Measurements from ENCODE around the gene RASGRF2. TPM values are rescaled to one million over a fixed set of nuclear protein-coding genes. Genes with fewer than 3 reads are reported as not detected.

RASGRF2 gene
- total and polyA plus RNA-seq, 9 of the 15 experiments (the other 6 are each of a cell fraction or from before 2014, with no cell fraction given): 0.01 to 0.22 (median 0.08) TPM; not detected in 2

DNA sequence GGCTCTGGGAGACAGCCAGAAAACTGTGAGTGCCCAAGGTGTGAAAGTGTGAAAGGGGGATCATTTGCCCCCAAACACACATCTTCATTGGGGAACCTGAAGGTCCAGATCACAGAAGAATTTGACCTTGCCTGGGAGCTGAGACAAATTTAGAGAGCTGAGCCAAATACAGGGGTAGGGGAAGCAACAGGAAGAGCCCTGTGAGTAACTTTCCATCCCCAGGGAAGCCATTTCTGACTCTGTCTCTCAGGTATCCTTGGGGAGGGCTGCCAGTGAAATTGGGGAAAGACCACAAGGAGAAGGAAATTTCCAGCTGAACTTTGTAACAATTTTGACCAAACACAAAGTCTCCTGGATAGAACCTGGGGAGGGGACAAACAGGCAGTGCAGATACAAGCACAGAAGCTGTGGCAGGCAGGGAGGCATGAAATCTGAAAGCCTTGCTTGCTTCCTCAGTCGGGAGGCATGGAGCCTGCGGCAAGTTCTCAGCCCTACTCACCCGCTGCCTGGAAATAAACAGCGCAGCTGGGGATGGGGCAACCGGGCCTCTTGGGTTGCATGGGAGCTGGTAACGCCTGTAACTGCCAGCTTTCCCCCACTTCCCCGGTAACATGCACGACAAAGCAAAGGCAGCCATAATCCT, 309.7 kb downstream of the RASGRF2 start:
- Histone ChIP-seq H3K4me2 (ENCODE audit: insufficient read depth, low read length) (no peak overlapping the region), H3K9ac (ENCODE audit: insufficient read depth in 1 of 2, low read depth in 2 of 2, low read length in 2 of 2) (no peak overlapping the region), H3K27ac (ENCODE audit: extremely low read depth, low read depth, low read length) (no peak overlapping the region), H3K4me3 (no peak overlapping the region), H3K27me3 (ENCODE audit: control insufficient read depth in 2 of 2, insufficient read depth in 2 of 2, low read length in 2 of 2) (no peaks in the 10 kb centered on the region), H2AFZ (ENCODE audit: low read depth, low read length) (no peak overlapping the region), H3K79me2 (ENCODE audit: control insufficient read depth, insufficient read depth, low read length) (no peaks in the 10 kb centered on the region; the same call in 2 of the 3 replicates), H3K9me1 (ENCODE audit: control insufficient read depth, insufficient read depth, low read length) (no peaks in the 10 kb centered on the region), H3K9me3 (replicated peaks; ENCODE audit: control insufficient read depth, insufficient read depth, low read depth, low read length) (no peaks in the 10 kb centered on the region), H3K4me1 (replicated peaks in 1 of 2; ENCODE audit: control insufficient read depth in 2 of 2, insufficient read depth in 2 of 2, low read length in 2 of 2) (no peaks in the 10 kb centered on the region), H4K20me1 (replicated peaks; ENCODE audit: control insufficient read depth, insufficient read depth, low read length) (no peaks in the 10 kb centered on the region), H3K36me3 (ENCODE audit: control insufficient read depth, insufficient read depth, low read length) (no peaks in the 10 kb centered on the region)
- in situ Hi-C loops (cut with MboI) (no loop called here), intact Hi-C loops (cut with micrococcal nuclease) (no loop called here)
- no peak for TF ChIP-seq HDAC1 (IDR thresholded peaks at IDR 0.05)
- TF ChIP-seq, protein P1, sequence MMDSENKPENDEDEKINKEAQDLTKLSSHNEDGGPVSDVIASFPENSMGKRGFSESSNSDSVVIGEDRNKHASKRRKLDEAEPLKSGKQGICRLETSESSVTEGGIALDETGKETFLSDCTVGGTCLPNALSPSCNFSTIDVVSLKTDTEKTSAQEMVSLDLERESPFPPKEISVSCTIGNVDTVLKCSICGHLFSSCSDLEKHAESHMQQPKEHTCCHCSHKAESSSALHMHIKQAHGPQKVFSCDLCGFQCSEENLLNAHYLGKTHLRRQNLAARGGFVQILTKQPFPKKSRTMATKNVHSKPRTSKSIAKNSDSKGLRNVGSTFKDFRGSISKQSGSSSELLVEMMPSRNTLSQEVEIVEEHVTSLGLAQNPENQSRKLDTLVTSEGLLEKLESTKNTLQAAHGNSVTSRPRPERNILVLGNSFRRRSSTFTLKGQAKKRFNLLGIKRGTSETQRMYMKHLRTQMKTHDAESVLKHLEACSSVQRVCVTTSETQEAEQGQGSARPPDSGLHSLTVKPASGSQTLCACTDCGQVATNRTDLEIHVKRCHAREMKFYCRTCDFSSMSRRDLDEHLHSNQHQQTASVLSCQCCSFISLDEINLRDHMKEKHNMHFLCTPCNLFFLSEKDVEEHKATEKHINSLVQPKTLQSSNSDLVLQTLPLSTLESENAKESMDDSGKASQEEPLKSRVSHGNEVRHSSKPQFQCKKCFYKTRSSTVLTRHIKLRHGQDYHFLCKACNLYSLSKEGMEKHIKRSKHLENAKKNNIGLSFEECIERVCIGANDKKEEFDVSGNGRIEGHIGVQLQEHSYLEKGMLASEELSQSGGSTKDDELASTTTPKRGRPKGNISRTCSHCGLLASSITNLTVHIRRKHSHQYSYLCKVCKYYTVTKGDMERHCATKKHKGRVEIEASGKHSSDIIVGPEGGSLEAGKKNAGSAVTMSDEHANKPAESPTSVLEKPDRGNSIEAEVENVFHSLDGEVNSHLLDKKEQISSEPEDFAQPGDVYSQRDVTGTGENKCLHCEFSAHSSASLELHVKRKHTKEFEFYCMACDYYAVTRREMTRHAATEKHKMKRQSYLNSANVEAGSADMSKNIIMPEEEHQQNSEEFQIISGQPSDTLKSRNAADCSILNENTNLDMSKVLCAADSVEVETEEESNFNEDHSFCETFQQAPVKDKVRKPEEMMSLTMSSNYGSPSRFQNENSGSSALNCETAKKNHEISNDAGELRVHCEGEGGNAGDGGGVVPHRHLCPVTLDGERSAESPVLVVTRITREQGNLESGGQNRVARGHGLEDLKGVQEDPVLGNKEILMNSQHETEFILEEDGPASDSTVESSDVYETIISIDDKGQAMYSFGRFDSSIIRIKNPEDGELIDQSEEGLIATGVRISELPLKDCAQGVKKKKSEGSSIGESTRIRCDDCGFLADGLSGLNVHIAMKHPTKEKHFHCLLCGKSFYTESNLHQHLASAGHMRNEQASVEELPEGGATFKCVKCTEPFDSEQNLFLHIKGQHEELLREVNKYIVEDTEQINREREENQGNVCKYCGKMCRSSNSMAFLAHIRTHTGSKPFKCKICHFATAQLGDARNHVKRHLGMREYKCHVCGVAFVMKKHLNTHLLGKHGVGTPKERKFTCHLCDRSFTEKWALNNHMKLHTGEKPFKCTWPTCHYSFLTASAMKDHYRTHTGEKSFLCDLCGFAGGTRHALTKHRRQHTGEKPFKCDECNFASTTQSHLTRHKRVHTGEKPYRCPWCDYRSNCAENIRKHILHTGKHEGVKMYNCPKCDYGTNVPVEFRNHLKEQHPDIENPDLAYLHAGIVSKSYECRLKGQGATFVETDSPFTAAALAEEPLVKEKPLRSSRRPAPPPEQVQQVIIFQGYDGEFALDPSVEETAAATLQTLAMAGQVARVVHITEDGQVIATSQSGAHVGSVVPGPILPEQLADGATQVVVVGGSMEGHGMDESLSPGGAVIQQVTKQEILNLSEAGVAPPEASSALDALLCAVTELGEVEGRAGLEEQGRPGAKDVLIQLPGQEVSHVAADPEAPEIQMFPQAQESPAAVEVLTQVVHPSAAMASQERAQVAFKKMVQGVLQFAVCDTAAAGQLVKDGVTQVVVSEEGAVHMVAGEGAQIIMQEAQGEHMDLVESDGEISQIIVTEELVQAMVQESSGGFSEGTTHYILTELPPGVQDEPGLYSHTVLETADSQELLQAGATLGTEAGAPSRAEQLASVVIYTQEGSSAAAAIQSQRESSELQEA (IDR thresholded peaks at IDR 0.05; ENCODE audit: low read depth): no peak
- no peak for TF ChIP-seq RBFOX2 (IDR thresholded peaks at IDR 0.05; ENCODE audit: low read depth, low read length)
- TF ChIP-seq LEF1 (IDR thresholded peaks at IDR 0.05): no peak
- TF ChIP-seq, protein P2, sequence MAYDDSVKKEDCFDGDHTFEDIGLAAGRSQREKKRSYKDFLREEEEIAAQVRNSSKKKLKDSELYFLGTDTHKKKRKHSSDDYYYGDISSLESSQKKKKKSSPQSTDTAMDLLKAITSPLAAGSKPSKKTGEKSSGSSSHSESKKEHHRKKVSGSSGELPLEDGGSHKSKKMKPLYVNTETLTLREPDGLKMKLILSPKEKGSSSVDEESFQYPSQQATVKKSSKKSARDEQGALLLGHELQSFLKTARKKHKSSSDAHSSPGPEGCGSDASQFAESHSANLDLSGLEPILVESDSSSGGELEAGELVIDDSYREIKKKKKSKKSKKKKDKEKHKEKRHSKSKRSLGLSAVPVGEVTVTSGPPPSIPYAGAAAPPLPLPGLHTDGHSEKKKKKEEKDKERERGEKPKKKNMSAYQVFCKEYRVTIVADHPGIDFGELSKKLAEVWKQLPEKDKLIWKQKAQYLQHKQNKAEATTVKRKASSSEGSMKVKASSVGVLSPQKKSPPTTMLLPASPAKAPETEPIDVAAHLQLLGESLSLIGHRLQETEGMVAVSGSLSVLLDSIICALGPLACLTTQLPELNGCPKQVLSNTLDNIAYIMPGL (CRISPR knock-in tag; IDR thresholded peaks at IDR 0.05): no peak
- TF ChIP-seq FOXK1 (CRISPR knock-in tag; IDR thresholded peaks at IDR 0.05; ENCODE audit: borderline replicate concordance): no peak
- ChIA-PET CTCF (ENCODE audit: low intra/inter-chr PET ratio) (no interaction called here), POLR2A (interaction anchor here (0.6 to 0.7 kb wide), 2 partner anchors 27 to 1025 kb away, joined by 3 read pairs; no protein-coding TSS in a partner anchor)
- DNase-seq (ENCODE audit: extremely low read depth in 1 of 4, low spot score in 3 of 4) (no peak), ATAC-seq (no peak), FAIRE-seq (no peak)
- 82% methylated on average over 8 of the region's 8 CpGs for WGBS (ENCODE audit: insufficient coverage, low coverage, missing lambda C conversion rate)
- BruUV-seq (replicated peaks): no TSS peak

Data from K562 (cell line).